K562 (cell line): ENCODE results near the gene PURA. TPM values are rescaled to one million over a fixed set of nuclear protein-coding genes. Genes with fewer than 3 reads are reported as not detected.

Experiments
- ARID1B ChIP-seq: fragments of 450-650 bp; IDR thresholded peaks from 2 replicates; pipeline ENCODE4 v1.6.1; 2016; ENCODE audit warnings: antibody characterized with exemption, mild to moderate bottlenecking, inconsistent platforms
- C11orf30 ChIP-seq: fragments of 450-650 bp; IDR thresholded peaks from 2 replicates; pipeline ENCODE4 v1.6.1; 2016; ENCODE audit warnings: low read depth, mild to moderate bottlenecking
- FOXA1 ChIP-seq: fragments of 450-650 bp; IDR thresholded peaks from 2 replicates; pipeline ENCODE4 v1.6.1; 2016; ENCODE audit warnings: mild to moderate bottlenecking, borderline replicate concordance
- FOXM1 ChIP-seq, 2 experiments: fragments of 450-650 bp in 1 of 2; sonication (generic) in 1 of 2; formaldehyde crosslinking in 1 of 2; IDR thresholded peaks; 2 replicates each; pipeline versions ENCODE4 v1.6.1 to v1.9.0; 2017 to 2022; ENCODE audit warnings: low read depth in 2 of 2, mild to moderate bottlenecking in 2 of 2, missing genetic modification reagents in 1 of 2, moderate library complexity in 1 of 2
- HDAC2 ChIP-seq: fragments of 450-650 bp; IDR thresholded peaks from 2 replicates; pipeline ENCODE4 v1.6.1; 2016; ENCODE audit warnings: mild to moderate bottlenecking
- HMGN3 ChIP-seq: IDR thresholded peaks from 2 replicates; pipeline ENCODE4 v1.6.1; 2011; ENCODE audit warnings: borderline replicate concordance, low read depth, mild to moderate bottlenecking, mixed read lengths, low read length; ENCODE audit not compliant: insufficient read length; ENCODE audit errors: extremely low read depth
- NFIC ChIP-seq: fragments of 450-650 bp; IDR thresholded peaks from 2 replicates; pipeline ENCODE4 v1.6.1; 2017; ENCODE audit warnings: mild to moderate bottlenecking, inconsistent platforms
- PCBP1 ChIP-seq: fragments of 200-400 bp; formaldehyde crosslinking; IDR thresholded peaks from 2 replicates; pipeline ENCODE4 v1.6.1; 2018; ENCODE audit warnings: mild to moderate bottlenecking, low read depth, low read length; ENCODE audit not compliant: poor library complexity, severe bottlenecking
- POLR2AphosphoS5 ChIP-seq: IDR thresholded peaks from 2 replicates; pipeline ENCODE4 v1.6.1; 2011; ENCODE audit warnings: mild to moderate bottlenecking, low read depth, low read length, moderate library complexity; ENCODE audit not compliant: control insufficient read depth, insufficient read depth
- ZBTB1 ChIP-seq: sonication (generic); formaldehyde crosslinking; IDR thresholded peaks from 2 replicates; pipeline ENCODE4 v1.8.1; 2023; ENCODE audit warnings: missing genetic modification reagents, low read depth, mild to moderate bottlenecking, borderline replicate concordance
- polyA plus RNA-seq, 8 experiments: library from polyadenylated mRNA; depleted of rRNA in 4 of 8; stranded (reverse) in 5 of 8; unstranded in 3 of 8; fragments of >200 nt; fragmentation: Nextera tagmentation in 2 of 8; fragmentation: Illumina TruSeq in 1 of 8; extraction: Ambion mirVana in 2 of 8; extraction: Trizol in 1 of 8; gene quantifications; 2 replicates each; pipeline versions ENCODE4 v1.2.1 to v1.2.3, GENCODE V29; 2011 to 2014; ENCODE audit warnings: inconsistent platforms in 1 of 8, missing spikeins in 1 of 8
- total RNA-seq, 7 experiments: library from RNA; depleted of rRNA in 6 of 7; stranded (reverse); fragments of >200 nt in 6 of 7; fragmentation: Illumina TruSeq in 2 of 7; extraction: Trizol in 2 of 7; gene quantifications; 2 replicates each; pipeline versions ENCODE4 v1.2.1 to v1.2.3, GENCODE V29; 2011 to 2021; ENCODE audit warnings: low replicate concordance in 1 of 7
- TF ChIP-seq, protein P1 (sequence below), 3 experiments: fragments of 200-800 bp in 1 of 3; sonication (Bioruptor generic) in 1 of 3; sonication (generic) in 1 of 3; formaldehyde crosslinking in 1 of 3; IDR thresholded peaks; 2 replicates each; pipeline versions ENCODE4 v1.6.1 to v1.8.0; 2016 to 2022; ENCODE audit warnings: mild to moderate bottlenecking in 2 of 3, missing compliant biosample characterization in 2 of 3, missing genetic modification characterization in 2 of 3, missing genetic modification reagents in 1 of 3
- TF ChIP-seq, protein P2 (sequence below): sonication (generic); formaldehyde crosslinking; IDR thresholded peaks from 2 replicates; pipeline ENCODE4 v1.8.0; 2023; ENCODE audit warnings: missing genetic modification reagents, mild to moderate bottlenecking, borderline replicate concordance
- TF ChIP-seq, protein P3 (sequence below): fragments of 250-450 bp; sonication (Bioruptor Pico); IDR thresholded peaks from 2 replicates; pipeline ENCODE4 v1.8.0; 2022; ENCODE audit warnings: inconsistent platforms, mild to moderate bottlenecking, moderate library complexity, borderline replicate concordance
- TF ChIP-seq, protein P4 (sequence below), 3 experiments: IDR thresholded peaks in 2 of 3; conservative IDR thresholded peaks in 1 of 3; 2 replicates each; pipeline ENCODE4 v1.5.1; 2011 to 2012; ENCODE audit warnings: low read length in 3 of 3, mild to moderate bottlenecking in 3 of 3, control low read depth in 2 of 3, improper control_type of control experiment in 1 of 3, inconsistent platforms in 1 of 3, low read depth in 1 of 3, mixed read lengths in 1 of 3, moderate library complexity in 1 of 3; ENCODE audit not compliant: insufficient read depth in 2 of 3

PURA gene
- total and polyA plus RNA-seq, 9 of the 15 experiments (the other 6 are each of a cell fraction or from before 2014, with no cell fraction given), result 3.2 to 11.1 (median 5.4) TPM

DNA sequence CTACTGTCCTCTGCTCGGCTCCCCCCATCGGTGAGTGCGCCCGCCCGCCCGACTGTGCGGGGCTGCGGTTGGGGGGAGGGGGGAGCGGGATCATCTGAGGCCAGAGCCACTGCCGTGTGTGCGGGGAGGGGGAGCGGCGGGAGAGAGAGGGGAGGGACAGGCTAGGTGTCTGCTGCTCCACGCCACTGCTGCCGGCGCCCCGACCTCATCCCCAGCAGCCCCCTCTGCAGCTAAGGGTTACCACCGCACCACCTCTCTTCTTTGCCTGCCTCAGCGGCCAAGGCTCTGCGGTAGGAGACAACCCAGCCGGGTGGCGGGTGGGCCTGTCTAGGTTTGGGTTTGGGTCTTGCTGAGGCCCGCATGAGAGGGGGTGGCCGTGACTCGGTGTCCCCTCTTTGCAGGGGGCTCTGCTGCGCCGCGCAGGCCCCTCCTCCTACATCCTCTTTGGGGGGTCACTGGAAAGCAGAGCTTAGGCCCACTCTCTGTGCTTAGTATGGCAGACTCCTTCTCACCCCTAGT lies 670 bp upstream of the PURA start (continued):
- TF ChIP-seq, protein P1, sequence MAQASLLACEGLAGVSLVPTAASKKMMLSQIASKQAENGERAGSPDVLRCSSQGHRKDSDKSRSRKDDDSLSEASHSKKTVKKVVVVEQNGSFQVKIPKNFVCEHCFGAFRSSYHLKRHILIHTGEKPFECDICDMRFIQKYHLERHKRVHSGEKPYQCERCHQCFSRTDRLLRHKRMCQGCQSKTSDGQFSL (CRISPR knock-in tag; IDR thresholded peaks at IDR 0.05), result peak; percentile 17; the same call in 1 of the 2 replicates
- TF ChIP-seq, protein P1 (tag; IDR thresholded peaks at IDR 0.05), result 0 out of 4 replicates have a peak, but pooled peaks of 1 of the 2 experiments have one; percentile 18
- TF ChIP-seq FOXM1 (IDR thresholded peaks at IDR 0.05; ENCODE audit: low read depth), result no peak
- TF ChIP-seq FOXM1 (CRISPR knock-in tag; IDR thresholded peaks at IDR 0.05; ENCODE audit: low read depth), result no peak
- TF ChIP-seq, protein P2, sequence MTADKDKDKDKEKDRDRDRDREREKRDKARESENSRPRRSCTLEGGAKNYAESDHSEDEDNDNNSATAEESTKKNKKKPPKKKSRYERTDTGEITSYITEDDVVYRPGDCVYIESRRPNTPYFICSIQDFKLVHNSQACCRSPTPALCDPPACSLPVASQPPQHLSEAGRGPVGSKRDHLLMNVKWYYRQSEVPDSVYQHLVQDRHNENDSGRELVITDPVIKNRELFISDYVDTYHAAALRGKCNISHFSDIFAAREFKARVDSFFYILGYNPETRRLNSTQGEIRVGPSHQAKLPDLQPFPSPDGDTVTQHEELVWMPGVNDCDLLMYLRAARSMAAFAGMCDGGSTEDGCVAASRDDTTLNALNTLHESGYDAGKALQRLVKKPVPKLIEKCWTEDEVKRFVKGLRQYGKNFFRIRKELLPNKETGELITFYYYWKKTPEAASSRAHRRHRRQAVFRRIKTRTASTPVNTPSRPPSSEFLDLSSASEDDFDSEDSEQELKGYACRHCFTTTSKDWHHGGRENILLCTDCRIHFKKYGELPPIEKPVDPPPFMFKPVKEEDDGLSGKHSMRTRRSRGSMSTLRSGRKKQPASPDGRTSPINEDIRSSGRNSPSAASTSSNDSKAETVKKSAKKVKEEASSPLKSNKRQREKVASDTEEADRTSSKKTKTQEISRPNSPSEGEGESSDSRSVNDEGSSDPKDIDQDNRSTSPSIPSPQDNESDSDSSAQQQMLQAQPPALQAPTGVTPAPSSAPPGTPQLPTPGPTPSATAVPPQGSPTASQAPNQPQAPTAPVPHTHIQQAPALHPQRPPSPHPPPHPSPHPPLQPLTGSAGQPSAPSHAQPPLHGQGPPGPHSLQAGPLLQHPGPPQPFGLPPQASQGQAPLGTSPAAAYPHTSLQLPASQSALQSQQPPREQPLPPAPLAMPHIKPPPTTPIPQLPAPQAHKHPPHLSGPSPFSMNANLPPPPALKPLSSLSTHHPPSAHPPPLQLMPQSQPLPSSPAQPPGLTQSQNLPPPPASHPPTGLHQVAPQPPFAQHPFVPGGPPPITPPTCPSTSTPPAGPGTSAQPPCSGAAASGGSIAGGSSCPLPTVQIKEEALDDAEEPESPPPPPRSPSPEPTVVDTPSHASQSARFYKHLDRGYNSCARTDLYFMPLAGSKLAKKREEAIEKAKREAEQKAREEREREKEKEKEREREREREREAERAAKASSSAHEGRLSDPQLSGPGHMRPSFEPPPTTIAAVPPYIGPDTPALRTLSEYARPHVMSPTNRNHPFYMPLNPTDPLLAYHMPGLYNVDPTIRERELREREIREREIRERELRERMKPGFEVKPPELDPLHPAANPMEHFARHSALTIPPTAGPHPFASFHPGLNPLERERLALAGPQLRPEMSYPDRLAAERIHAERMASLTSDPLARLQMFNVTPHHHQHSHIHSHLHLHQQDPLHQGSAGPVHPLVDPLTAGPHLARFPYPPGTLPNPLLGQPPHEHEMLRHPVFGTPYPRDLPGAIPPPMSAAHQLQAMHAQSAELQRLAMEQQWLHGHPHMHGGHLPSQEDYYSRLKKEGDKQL (CRISPR knock-in tag), result no peak
- peak; percentile 49 for TF ChIP-seq PCBP1
- TF ChIP-seq ZBTB1 (CRISPR knock-in tag), result no peak
- TF ChIP-seq FOXA1, result no peak
- TF ChIP-seq, protein P3, sequence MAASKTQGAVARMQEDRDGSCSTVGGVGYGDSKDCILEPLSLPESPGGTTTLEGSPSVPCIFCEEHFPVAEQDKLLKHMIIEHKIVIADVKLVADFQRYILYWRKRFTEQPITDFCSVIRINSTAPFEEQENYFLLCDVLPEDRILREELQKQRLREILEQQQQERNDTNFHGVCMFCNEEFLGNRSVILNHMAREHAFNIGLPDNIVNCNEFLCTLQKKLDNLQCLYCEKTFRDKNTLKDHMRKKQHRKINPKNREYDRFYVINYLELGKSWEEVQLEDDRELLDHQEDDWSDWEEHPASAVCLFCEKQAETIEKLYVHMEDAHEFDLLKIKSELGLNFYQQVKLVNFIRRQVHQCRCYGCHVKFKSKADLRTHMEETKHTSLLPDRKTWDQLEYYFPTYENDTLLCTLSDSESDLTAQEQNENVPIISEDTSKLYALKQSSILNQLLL, result no peak
- TF ChIP-seq NFIC, result no peak
- TF ChIP-seq, protein P4, sequence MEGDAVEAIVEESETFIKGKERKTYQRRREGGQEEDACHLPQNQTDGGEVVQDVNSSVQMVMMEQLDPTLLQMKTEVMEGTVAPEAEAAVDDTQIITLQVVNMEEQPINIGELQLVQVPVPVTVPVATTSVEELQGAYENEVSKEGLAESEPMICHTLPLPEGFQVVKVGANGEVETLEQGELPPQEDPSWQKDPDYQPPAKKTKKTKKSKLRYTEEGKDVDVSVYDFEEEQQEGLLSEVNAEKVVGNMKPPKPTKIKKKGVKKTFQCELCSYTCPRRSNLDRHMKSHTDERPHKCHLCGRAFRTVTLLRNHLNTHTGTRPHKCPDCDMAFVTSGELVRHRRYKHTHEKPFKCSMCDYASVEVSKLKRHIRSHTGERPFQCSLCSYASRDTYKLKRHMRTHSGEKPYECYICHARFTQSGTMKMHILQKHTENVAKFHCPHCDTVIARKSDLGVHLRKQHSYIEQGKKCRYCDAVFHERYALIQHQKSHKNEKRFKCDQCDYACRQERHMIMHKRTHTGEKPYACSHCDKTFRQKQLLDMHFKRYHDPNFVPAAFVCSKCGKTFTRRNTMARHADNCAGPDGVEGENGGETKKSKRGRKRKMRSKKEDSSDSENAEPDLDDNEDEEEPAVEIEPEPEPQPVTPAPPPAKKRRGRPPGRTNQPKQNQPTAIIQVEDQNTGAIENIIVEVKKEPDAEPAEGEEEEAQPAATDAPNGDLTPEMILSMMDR (IDR thresholded peaks at IDR 0.05 in 2 of 3, conservative IDR thresholded peaks at IDR 0.05 in 1 of 3; ENCODE audit: insufficient read depth in 2 of 3, low read depth in 1 of 3, low read length in 3 of 3), result peak in 1 of 3 experiments; percentile 9; a peak in 1 of 6 replicates
- TF ChIP-seq C11orf30, result no peak
- peak; percentile 51 for TF ChIP-seq HMGN3
- TF ChIP-seq POLR2AphosphoS5, result no peak
- TF ChIP-seq ARID1B, result no peak
- no peak for TF ChIP-seq HDAC2
